NT2/D1 (cell line): Measurements from ENCODE around the gene DOCK2.

Source experiments
- DNase-seq: peaks from one replicate; pipeline ENCODE4 v3.0.0-alpha.2; 2011; ENCODE audit warnings: low read depth, low spot score
- H3K27me3 ChIP-seq: 2 replicates; pipeline ENCODE4 v1.6.0; 2011; ENCODE audit warnings: mild to moderate bottlenecking; ENCODE audit not compliant: insufficient read length, insufficient read depth
- H3K36me3 ChIP-seq: 2 replicates; pipeline ENCODE4 v1.6.1; 2011; ENCODE audit warnings: mild to moderate bottlenecking, low read length, mixed read lengths; ENCODE audit not compliant: insufficient read depth, insufficient read length
- H3K4me1 ChIP-seq: 2 replicates; pipeline ENCODE4 v1.5.1; 2011; ENCODE audit not compliant: insufficient read depth, insufficient read length
- H3K4me3 ChIP-seq: 2 replicates; pipeline ENCODE4 v1.5.1; 2011; ENCODE audit warnings: low read depth; ENCODE audit not compliant: insufficient read length
- H3K9ac ChIP-seq: 2 replicates; pipeline ENCODE4 v1.6.0; 2011; ENCODE audit warnings: low read depth; ENCODE audit not compliant: insufficient read length
- H3K9me3 ChIP-seq: 2 replicates; pipeline ENCODE4 v1.5.1; 2011; ENCODE audit warnings: mild to moderate bottlenecking, low read length; ENCODE audit not compliant: insufficient read depth
- SUZ12 ChIP-seq: IDR thresholded peaks from 2 replicates; pipeline ENCODE4 v1.6.1; 2011; ENCODE audit not compliant: insufficient read length, insufficient read depth; ENCODE audit errors: extremely low read depth
- YY1 ChIP-seq: IDR thresholded peaks from 2 replicates; pipeline ENCODE4 v1.6.1; 2011; ENCODE audit not compliant: insufficient read length, insufficient read depth
- ZNF274 ChIP-seq: IDR thresholded peaks from 2 replicates; pipeline ENCODE4 v1.6.1; 2011; ENCODE audit warnings: mild to moderate bottlenecking, low read depth, low read length

The DOCK2 gene

DNA sequence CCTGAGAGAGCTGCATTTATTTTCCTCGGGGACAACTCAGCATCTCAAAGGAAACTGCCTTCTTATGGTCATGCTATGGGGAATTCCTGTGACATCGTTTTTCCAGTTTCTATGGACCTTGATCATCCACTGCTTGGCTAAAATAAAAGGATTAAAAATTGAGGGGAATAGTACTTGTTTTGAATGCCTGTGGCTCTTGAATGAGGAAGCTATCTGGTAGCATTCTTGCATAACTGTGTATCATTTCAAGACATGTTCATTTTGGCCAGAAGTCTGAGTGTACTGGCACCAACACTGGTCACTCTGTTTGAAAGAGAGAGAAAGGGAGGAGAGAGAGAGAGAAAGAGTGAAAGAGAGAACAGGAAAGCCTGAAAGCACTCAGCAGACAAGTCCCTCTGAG, 116.7 kb downstream of the DOCK2 start:
- no peak for DNase-seq
- Histone ChIP-seq H3K27me3 (no peaks in the 10 kb centered on the region), H3K9ac (no peak overlapping the region), H3K4me1 (no peaks in the 10 kb centered on the region), H3K9me3 (no peaks in the 10 kb centered on the region), H3K4me3 (no peak overlapping the region), H3K36me3 (no peaks in the 10 kb centered on the region)
- TF ChIP-seq YY1 (no peak), ZNF274 (no peak)

- Histone ChIP-seq H3K9me3 (no peaks in the 10 kb centered on the region), H3K9ac (no peak overlapping the region), H3K4me3 (no peak overlapping the region), H3K36me3 (no peaks in the 10 kb centered on the region), H3K27me3 (no peaks in the 10 kb centered on the region), H3K4me1 (no peaks in the 10 kb centered on the region)
- DNase-seq: no peak
- TF ChIP-seq SUZ12 (no peak), ZNF274 (no peak)
Measured at GRCh38 chr5:169754737-169755136, 117.7 kb downstream of the DOCK2 start.

GRCh38 chr5:169756071-169756765, 119.1 kb downstream of the DOCK2 start:
- no peaks in the 10 kb centered on the region for H3K9me3 ChIP-seq
- no peak for DNase-seq
- H3K4me3 ChIP-seq: no peak overlapping the region
- no peaks in the 10 kb centered on the region for H3K36me3 ChIP-seq
- H3K9ac ChIP-seq: no peak overlapping the region
- no peaks in the 10 kb centered on the region for H3K27me3 ChIP-seq
- H3K4me1 ChIP-seq: no peaks in the 10 kb centered on the region
- TF ChIP-seq ZNF274 (no peak), YY1 (no peak), SUZ12 (no peak)

DNA sequence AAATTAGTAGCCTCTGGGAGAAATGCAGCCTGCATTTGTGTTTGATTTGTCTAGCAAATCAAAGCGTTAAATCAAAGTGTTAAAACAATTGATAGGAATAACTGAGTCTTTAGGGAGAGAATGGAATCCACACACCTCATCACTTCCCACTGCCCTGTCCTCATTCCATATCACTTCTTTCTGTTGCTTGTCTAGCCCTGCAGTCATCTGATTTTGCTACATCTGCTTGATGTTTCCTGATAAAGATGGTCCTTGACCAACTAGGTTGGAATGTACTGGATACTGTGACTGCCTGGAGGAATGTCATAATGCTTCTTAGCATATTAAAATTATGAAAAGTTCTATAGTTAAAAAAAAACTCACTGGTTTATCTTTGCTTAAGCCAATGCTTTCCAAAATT, 119.9 kb downstream of the DOCK2 start:
- TF ChIP-seq SUZ12 (no peak), ZNF274 (no peak), YY1 (no peak)
- no peaks in the 10 kb centered on the region for H3K36me3 ChIP-seq
- no peaks in the 10 kb centered on the region for H3K4me1 ChIP-seq

GRCh38 chr5:169758886-169759285, 121.8 kb downstream of the DOCK2 start:
- Histone ChIP-seq H3K36me3 (no peaks in the 10 kb centered on the region), H3K27me3 (no peaks in the 10 kb centered on the region), H3K9ac (no peak overlapping the region), H3K4me1 (no peaks in the 10 kb centered on the region), H3K4me3 (no peak overlapping the region), H3K9me3 (no peaks in the 10 kb centered on the region)
- DNase-seq: no peak
- TF ChIP-seq YY1: no peak
- TF ChIP-seq SUZ12: no peak
- no peak for TF ChIP-seq ZNF274

More for the DNA sequence above, 119.9 kb downstream of the DOCK2 start:
- H3K27me3 ChIP-seq: no peaks in the 10 kb centered on the region
- no peak overlapping the region for H3K9ac ChIP-seq
- H3K9me3 ChIP-seq: no peaks in the 10 kb centered on the region
- no peak for DNase-seq
- H3K4me3 ChIP-seq: no peak overlapping the region

GRCh38 chr5:169760229-169760628, 123.2 kb downstream of the DOCK2 start:
- no peak for DNase-seq
- no peaks in the 10 kb centered on the region for H3K27me3 ChIP-seq
- TF ChIP-seq ZNF274 (no peak), YY1 (no peak), SUZ12 (no peak)
- no peaks in the 10 kb centered on the region for H3K36me3 ChIP-seq
- no peaks in the 10 kb centered on the region for H3K4me1 ChIP-seq
- H3K9me3 ChIP-seq: no peaks in the 10 kb centered on the region
- H3K4me3 ChIP-seq: no peak overlapping the region
- H3K9ac ChIP-seq: no peak overlapping the region

GRCh38 chr5:169762338-169763095, 125.4 kb downstream of the DOCK2 start:
- Histone ChIP-seq H3K4me3 (no peak overlapping the region), H3K9ac (no peak overlapping the region), H3K36me3 (no peaks in the 10 kb centered on the region), H3K9me3 (no peaks in the 10 kb centered on the region), H3K4me1 (no peaks in the 10 kb centered on the region), H3K27me3 (no peaks in the 10 kb centered on the region)
- TF ChIP-seq ZNF274 (no peak), YY1 (no peak)
- no peak for DNase-seq
